ENCODE data around the gene CCDC149.

Gene CCDC149

DNA sequence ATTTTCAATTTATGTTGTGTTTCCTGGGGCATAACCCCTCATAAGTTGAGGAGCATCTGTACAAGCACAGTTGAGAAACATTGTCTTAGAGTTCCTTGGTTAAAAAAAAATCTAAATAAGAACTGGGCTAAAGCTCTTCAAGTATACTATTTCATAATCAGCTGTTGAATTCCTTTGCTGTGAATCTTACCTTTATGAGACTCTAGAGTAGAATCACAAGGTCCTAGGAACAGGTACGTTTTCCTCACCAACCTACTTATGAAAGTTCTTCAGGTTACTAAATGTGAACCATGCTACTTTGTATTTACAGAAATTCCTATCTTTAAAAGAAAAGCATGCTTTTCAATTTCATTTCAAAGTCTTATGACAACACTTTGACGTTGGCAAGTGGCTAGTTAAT lies 138.4 kb downstream of the CCDC149 start:
- Histone ChIP-seq H3K9ac (ENCODE audit: low read depth in 1 of 2, low read length in 2 of 2) (no peak overlapping the region), H3K9me3 (ENCODE audit: control insufficient read depth in 1 of 2, low read length in 2 of 2) (no peaks in the 10 kb centered on the region), H3K4me1 (ENCODE audit: control insufficient read depth in 1 of 2, insufficient read depth in 2 of 2, low read length in 2 of 2) (no peaks in the 10 kb centered on the region), H3K27ac (ENCODE audit: low read depth, low read length) (no peak overlapping the region), H3K36me3 (ENCODE audit: control insufficient read depth in 1 of 2, insufficient read depth in 2 of 2, low read length in 2 of 2) (no peaks in the 10 kb centered on the region), H3K27me3 (ENCODE audit: control insufficient read depth in 1 of 2, insufficient read depth in 2 of 2, low read length in 2 of 2) (no peaks in the 10 kb centered on the region), H3K4me3 (ENCODE audit: low read depth in 1 of 2, low read length in 2 of 2) (no peak overlapping the region)

GRCh38 chr4:24772952-24773351 lies 139.9 kb downstream of the CCDC149 start:
- H3K9me3 ChIP-seq (ENCODE audit: control insufficient read depth in 1 of 2, low read length in 2 of 2): no peaks in the 10 kb centered on the region
- H3K27ac ChIP-seq (ENCODE audit: low read depth, low read length): no peak overlapping the region
- H3K36me3 ChIP-seq (ENCODE audit: control insufficient read depth in 1 of 2, insufficient read depth in 2 of 2, low read length in 2 of 2): no peaks in the 10 kb centered on the region
- no peak overlapping the region for H3K4me3 ChIP-seq (ENCODE audit: low read depth in 1 of 2, low read length in 2 of 2)
- H3K4me1 ChIP-seq (ENCODE audit: control insufficient read depth in 1 of 2, insufficient read depth in 2 of 2, low read length in 2 of 2): no peaks in the 10 kb centered on the region
- H3K27me3 ChIP-seq (ENCODE audit: control insufficient read depth in 1 of 2, insufficient read depth in 2 of 2, low read length in 2 of 2): no peaks in the 10 kb centered on the region
- H3K9ac ChIP-seq (ENCODE audit: low read depth in 1 of 2, low read length in 2 of 2): no peak overlapping the region

GRCh38 chr4:24772061-24772705 lies 140.7 kb downstream of the CCDC149 start:
- H3K27me3 ChIP-seq (ENCODE audit: control insufficient read depth in 1 of 2, insufficient read depth in 2 of 2, low read length in 2 of 2): no peaks in the 10 kb centered on the region
- no peak overlapping the region for H3K4me3 ChIP-seq (ENCODE audit: low read depth in 1 of 2, low read length in 2 of 2)
- H3K36me3 ChIP-seq (ENCODE audit: control insufficient read depth in 1 of 2, insufficient read depth in 2 of 2, low read length in 2 of 2): no peaks in the 10 kb centered on the region
- H3K4me1 ChIP-seq (ENCODE audit: control insufficient read depth in 1 of 2, insufficient read depth in 2 of 2, low read length in 2 of 2): no peaks in the 10 kb centered on the region
- no peak overlapping the region for H3K9ac ChIP-seq (ENCODE audit: low read depth in 1 of 2, low read length in 2 of 2)
- no peak overlapping the region for H3K27ac ChIP-seq (ENCODE audit: low read depth, low read length)
- H3K9me3 ChIP-seq (ENCODE audit: control insufficient read depth in 1 of 2, low read length in 2 of 2): no peaks in the 10 kb centered on the region

GRCh38 chr4:24771241-24771640 lies 141.6 kb downstream of the CCDC149 start:
- H3K36me3 ChIP-seq (ENCODE audit: control insufficient read depth in 1 of 2, insufficient read depth in 2 of 2, low read length in 2 of 2): no peaks in the 10 kb centered on the region
- H3K9ac ChIP-seq (ENCODE audit: low read depth in 1 of 2, low read length in 2 of 2): no peak overlapping the region
- no peaks in the 10 kb centered on the region for H3K9me3 ChIP-seq (ENCODE audit: control insufficient read depth in 1 of 2, low read length in 2 of 2)
- no peak overlapping the region for H3K27ac ChIP-seq (ENCODE audit: low read depth, low read length)
- H3K27me3 ChIP-seq (ENCODE audit: control insufficient read depth in 1 of 2, insufficient read depth in 2 of 2, low read length in 2 of 2): no peaks in the 10 kb centered on the region
- no peaks in the 10 kb centered on the region for H3K4me1 ChIP-seq (ENCODE audit: control insufficient read depth in 1 of 2, insufficient read depth in 2 of 2, low read length in 2 of 2)
- H3K4me3 ChIP-seq (ENCODE audit: low read depth in 1 of 2, low read length in 2 of 2): no peak overlapping the region

- Histone ChIP-seq H3K9ac (ENCODE audit: low read depth in 1 of 2, low read length in 2 of 2) (no peak overlapping the region), H3K4me3 (ENCODE audit: low read depth in 1 of 2, low read length in 2 of 2) (no peak overlapping the region), H3K4me1 (ENCODE audit: control insufficient read depth in 1 of 2, insufficient read depth in 2 of 2, low read length in 2 of 2) (no peaks in the 10 kb centered on the region), H3K9me3 (ENCODE audit: control insufficient read depth in 1 of 2, low read length in 2 of 2) (no peaks in the 10 kb centered on the region), H3K36me3 (ENCODE audit: control insufficient read depth in 1 of 2, insufficient read depth in 2 of 2, low read length in 2 of 2) (no peaks in the 10 kb centered on the region), H3K27me3 (ENCODE audit: control insufficient read depth in 1 of 2, insufficient read depth in 2 of 2, low read length in 2 of 2) (no peaks in the 10 kb centered on the region), H3K27ac (ENCODE audit: low read depth, low read length) (no peak overlapping the region)
Measured at GRCh38 chr4:24770667-24771066, 142.2 kb downstream of the CCDC149 start.

GRCh38 chr4:24770032-24770584 lies 142.7 kb downstream of the CCDC149 start:
- Histone ChIP-seq H3K4me3 (ENCODE audit: low read depth in 1 of 2, low read length in 2 of 2) (no peak overlapping the region), H3K27ac (ENCODE audit: low read depth, low read length) (no peak overlapping the region), H3K36me3 (ENCODE audit: control insufficient read depth in 1 of 2, insufficient read depth in 2 of 2, low read length in 2 of 2) (no peaks in the 10 kb centered on the region), H3K4me1 (ENCODE audit: control insufficient read depth in 1 of 2, insufficient read depth in 2 of 2, low read length in 2 of 2) (no peaks in the 10 kb centered on the region), H3K27me3 (ENCODE audit: control insufficient read depth in 1 of 2, insufficient read depth in 2 of 2, low read length in 2 of 2) (no peaks in the 10 kb centered on the region), H3K9ac (ENCODE audit: low read depth in 1 of 2, low read length in 2 of 2) (no peak overlapping the region), H3K9me3 (ENCODE audit: control insufficient read depth in 1 of 2, low read length in 2 of 2) (no peaks in the 10 kb centered on the region)

DNA sequence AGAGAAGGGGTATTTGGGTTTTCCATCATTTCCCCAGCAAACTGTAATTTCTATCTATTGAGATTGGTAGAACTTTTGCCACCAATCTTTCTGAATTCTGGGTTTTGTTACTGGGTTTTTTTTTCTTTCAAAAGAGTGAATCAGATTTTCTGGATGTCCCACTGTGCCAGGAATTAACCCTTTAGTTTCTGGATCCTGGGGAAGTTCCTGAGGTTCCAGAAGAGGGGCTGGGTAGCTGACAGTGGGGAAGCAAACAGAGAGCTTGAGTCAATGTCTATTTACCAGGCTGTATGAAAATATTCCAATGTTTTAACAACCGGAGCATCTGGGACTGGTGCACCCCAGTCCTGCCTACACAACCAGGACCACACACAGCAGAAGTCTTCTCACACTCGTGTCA lies 143.3 kb downstream of the CCDC149 start:
- Histone ChIP-seq H3K36me3 (ENCODE audit: control insufficient read depth in 1 of 2, insufficient read depth in 2 of 2, low read length in 2 of 2) (no peaks in the 10 kb centered on the region), H3K4me3 (ENCODE audit: low read depth in 1 of 2, low read length in 2 of 2) (no peak overlapping the region), H3K9ac (ENCODE audit: low read depth in 1 of 2, low read length in 2 of 2) (no peak overlapping the region), H3K4me1 (ENCODE audit: control insufficient read depth in 1 of 2, insufficient read depth in 2 of 2, low read length in 2 of 2) (no peaks in the 10 kb centered on the region), H3K9me3 (ENCODE audit: control insufficient read depth in 1 of 2, low read length in 2 of 2) (no peaks in the 10 kb centered on the region), H3K27me3 (ENCODE audit: control insufficient read depth in 1 of 2, insufficient read depth in 2 of 2, low read length in 2 of 2) (no peaks in the 10 kb centered on the region), H3K27ac (ENCODE audit: low read depth, low read length) (no peak overlapping the region)

DNA sequence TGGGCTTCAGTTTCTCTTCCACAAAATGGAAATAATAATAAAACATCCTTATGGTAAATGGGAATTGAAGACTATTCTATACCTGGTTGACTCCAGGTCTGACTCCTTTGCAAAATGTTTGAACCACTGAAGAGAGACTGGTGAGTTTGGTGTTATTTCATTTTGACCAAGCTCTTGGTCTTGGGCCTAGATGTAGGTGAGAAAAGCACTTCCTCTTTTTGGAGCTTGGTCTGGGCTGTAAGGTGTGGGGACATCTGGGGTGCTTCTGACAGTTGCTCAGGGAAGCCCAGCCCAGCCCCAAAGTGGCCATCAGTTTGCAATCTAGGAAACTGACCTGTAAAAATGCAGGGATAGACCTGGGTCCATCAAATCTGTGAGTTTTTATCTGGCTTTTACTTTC lies 144.2 kb downstream of the CCDC149 start:
- Histone ChIP-seq H3K27me3 (ENCODE audit: control insufficient read depth in 1 of 2, insufficient read depth in 2 of 2, low read length in 2 of 2) (no peaks in the 10 kb centered on the region), H3K9me3 (ENCODE audit: control insufficient read depth in 1 of 2, low read length in 2 of 2) (no peaks in the 10 kb centered on the region), H3K4me1 (ENCODE audit: control insufficient read depth in 1 of 2, insufficient read depth in 2 of 2, low read length in 2 of 2) (no peaks in the 10 kb centered on the region), H3K36me3 (ENCODE audit: control insufficient read depth in 1 of 2, insufficient read depth in 2 of 2, low read length in 2 of 2) (no peaks in the 10 kb centered on the region), H3K4me3 (ENCODE audit: low read depth in 1 of 2, low read length in 2 of 2) (no peak overlapping the region), H3K9ac (ENCODE audit: low read depth in 1 of 2, low read length in 2 of 2) (no peak overlapping the region), H3K27ac (ENCODE audit: low read depth, low read length) (no peak overlapping the region)

GRCh38 chr4:24768006-24768405 lies 144.8 kb downstream of the CCDC149 start:
- Histone ChIP-seq H3K36me3 (ENCODE audit: control insufficient read depth in 1 of 2, insufficient read depth in 2 of 2, low read length in 2 of 2) (no peaks in the 10 kb centered on the region), H3K9me3 (ENCODE audit: control insufficient read depth in 1 of 2, low read length in 2 of 2) (no peaks in the 10 kb centered on the region), H3K4me1 (ENCODE audit: control insufficient read depth in 1 of 2, insufficient read depth in 2 of 2, low read length in 2 of 2) (no peaks in the 10 kb centered on the region), H3K27ac (ENCODE audit: low read depth, low read length) (no peak overlapping the region), H3K9ac (ENCODE audit: low read depth in 1 of 2, low read length in 2 of 2) (no peak overlapping the region), H3K27me3 (ENCODE audit: control insufficient read depth in 1 of 2, insufficient read depth in 2 of 2, low read length in 2 of 2) (no peaks in the 10 kb centered on the region), H3K4me3 (ENCODE audit: low read depth in 1 of 2, low read length in 2 of 2) (no peak overlapping the region)

DNA sequence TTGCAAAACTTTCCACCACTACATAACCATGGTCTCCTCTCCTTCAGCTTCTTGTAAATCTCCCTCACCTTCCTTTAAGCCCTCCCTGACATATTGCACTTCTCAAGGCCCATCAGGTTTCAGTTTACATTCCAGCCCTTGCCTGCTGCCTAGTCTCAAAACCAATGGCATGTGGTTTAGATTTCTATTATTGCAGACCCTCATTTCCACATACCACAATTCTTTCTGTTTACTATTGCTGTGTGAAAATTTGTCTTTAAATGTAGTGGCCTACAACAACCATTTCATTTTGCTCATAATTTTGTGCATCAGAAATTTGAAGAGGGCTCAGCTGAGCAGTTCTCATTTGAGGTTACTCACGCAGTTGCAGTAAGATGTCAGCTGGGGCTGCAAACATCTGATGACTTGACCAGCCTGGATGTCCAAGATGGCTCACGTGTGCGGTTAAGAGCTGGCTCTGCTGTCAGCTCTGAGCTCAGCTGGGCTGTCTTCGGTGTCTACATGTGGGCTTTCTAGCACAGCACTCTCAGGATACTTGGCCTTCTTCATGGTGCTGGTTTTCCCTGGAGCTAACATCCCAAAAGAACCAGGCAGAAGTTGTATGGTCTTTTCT lies 147.4 kb downstream of the CCDC149 start:
- Histone ChIP-seq H3K36me3 (ENCODE audit: control insufficient read depth in 1 of 2, insufficient read depth in 2 of 2, low read length in 2 of 2) (no peaks in the 10 kb centered on the region), H3K27ac (ENCODE audit: low read depth, low read length) (no peak overlapping the region), H3K4me1 (ENCODE audit: control insufficient read depth in 1 of 2, insufficient read depth in 2 of 2, low read length in 2 of 2) (no peaks in the 10 kb centered on the region), H3K9ac (ENCODE audit: low read depth in 1 of 2, low read length in 2 of 2) (no peak overlapping the region), H3K4me3 (ENCODE audit: low read depth in 1 of 2, low read length in 2 of 2) (no peak overlapping the region), H3K9me3 (ENCODE audit: control insufficient read depth in 1 of 2, low read length in 2 of 2) (no peaks in the 10 kb centered on the region), H3K27me3 (ENCODE audit: control insufficient read depth in 1 of 2, insufficient read depth in 2 of 2, low read length in 2 of 2) (no peaks in the 10 kb centered on the region)
